Stimulated activated CD8-positive, alpha-beta memory T cell treated with anti-CD3 and anti-CD28 coated beads, Interleukin-15, amount 100 ng/mL, for 4 hours (primary cell): Measurements from ENCODE around the gene CCDC40.
A peak's percentile ranks its signal among the peaks of the same experiment; 100 is the strongest.
"Not testable (repeated sequence)": the region's sequence is repeated elsewhere in the genome, so short reads cannot be mapped to it uniquely, and the experiment has no call there.

Experiments
- DNase-seq, 2 donors: peaks; one replicate each; pipeline ENCODE4 v3.0.0-alpha.2; 2020; ENCODE audit warnings: low read depth in 2 of 2

Gene CCDC40

DNA sequence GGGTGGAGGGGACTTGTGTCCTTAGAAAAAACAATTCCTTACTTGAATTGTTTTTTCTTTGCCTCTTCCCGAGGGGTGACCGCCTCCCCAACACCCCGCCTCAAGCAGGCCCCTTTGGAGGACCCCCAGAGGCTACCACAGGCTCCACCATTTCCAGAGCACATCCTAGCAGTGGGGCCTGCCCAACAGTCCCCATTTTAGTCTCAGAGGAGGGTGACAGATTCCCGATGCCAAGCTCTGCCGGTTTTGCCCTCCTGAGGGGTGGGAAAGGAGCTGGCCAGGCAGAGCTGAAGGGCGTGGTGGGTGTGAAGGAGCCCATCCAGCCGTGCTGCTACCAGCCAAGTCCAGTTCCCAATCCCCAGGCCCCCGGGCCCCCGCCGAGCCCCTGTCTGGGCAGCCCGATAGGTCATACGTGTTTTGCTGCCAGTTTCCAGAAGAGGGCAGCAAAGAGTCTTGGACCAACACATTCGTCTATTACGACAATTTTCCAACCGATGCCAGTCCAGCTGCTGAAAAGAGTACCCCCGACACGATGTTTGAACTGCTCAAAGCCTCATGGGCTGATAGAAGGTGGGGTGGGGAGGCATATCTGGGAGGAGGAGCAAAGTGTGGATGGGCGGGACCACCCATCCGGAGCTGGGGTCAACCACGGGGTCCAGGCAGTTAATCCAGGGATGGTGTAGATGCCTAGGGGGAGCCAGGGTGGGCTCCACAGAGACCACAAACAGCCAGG lies 46.1 kb downstream of the CCDC40 start:
- peak in 1 of 2 donors; percentile 23 for DNase-seq

- DNase-seq = no peak
Measured at GRCh38 chr17:80083136-80083661, 46.8 kb downstream of the CCDC40 start.

- no peak for DNase-seq
Measured at GRCh38 chr17:80084773-80085172, 48.3 kb downstream of the CCDC40 start.

- no peak for DNase-seq
Measured at GRCh38 chr17:80086081-80086480, 49.6 kb downstream of the CCDC40 start.

- DNase-seq = no peak
Measured at GRCh38 chr17:80086616-80087015, 50.2 kb downstream of the CCDC40 start.

DNA sequence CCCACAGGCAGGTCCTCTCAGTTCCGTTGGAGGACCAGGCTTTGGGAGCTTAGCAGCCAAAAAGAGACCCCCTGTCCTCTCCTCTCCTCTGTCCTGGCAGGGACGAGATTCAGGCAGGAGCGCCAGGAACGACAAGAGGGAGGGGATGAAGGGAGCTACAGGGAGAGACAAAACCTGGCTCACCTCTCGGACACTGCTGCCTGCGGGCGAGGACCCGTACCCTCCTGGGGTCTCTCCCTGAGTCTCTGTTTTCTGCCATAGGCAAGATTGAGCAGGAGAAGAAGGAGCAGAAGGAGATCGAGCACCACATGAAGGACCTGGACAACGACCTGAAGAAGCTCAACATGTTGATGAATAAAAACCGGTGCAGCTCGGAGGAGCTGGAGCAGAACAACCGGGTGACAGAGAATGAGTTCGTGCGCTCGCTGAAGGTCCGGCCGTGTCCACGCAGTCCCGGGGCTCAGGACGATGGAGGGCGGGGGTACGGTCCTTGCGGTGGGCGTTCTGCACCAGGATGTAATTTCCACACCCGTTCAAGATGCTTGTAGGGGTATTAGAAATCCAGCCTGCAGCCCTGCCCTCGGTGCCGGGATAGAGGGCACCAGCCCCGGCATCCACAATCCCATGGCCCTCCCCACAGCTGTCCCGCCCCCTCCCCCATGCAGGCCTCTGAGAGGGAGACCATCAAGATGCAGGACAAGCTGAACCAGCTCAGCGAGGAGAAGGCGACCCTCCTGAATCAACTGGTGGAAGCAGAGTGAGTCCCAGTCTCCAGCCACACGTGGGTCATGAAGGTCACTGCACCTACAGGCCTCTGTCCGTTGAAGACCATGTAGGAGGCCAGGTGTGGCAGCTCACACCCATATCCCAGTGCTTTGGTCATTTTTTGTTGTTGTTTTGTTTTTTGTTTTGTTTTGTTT lies 51.2 kb downstream of the CCDC40 start:
- DNase-seq = no peak

- DNase-seq = no peak
Measured at GRCh38 chr17:80089762-80090161, 53.3 kb downstream of the CCDC40 start.

GRCh38 chr17:80090164-80090563 lies 53.7 kb downstream of the CCDC40 start:
- not testable (repeated sequence) for DNase-seq

DNA sequence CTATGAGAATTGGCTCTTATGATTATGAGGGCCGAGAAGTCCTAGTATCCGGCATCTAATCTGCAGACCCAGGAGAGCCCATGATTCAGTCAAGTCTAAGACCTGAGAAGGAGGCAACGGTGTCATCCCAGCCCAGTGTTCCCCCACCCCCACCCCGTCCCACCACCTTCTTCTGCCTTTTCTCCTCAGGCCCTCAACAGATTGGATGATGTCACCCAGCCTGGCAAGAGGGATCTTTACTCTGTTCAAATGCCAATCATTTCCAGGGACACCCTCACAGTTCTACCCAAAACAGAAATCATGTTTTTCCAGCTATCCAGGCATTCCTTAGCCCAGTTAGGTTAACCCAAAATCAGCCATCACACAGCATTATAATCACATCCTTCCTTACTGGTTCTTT lies 54.9 kb downstream of the CCDC40 start:
- no peak for DNase-seq

GRCh38 chr17:80092959-80093358 lies 56.5 kb downstream of the CCDC40 start:
- DNase-seq = no peak

DNA sequence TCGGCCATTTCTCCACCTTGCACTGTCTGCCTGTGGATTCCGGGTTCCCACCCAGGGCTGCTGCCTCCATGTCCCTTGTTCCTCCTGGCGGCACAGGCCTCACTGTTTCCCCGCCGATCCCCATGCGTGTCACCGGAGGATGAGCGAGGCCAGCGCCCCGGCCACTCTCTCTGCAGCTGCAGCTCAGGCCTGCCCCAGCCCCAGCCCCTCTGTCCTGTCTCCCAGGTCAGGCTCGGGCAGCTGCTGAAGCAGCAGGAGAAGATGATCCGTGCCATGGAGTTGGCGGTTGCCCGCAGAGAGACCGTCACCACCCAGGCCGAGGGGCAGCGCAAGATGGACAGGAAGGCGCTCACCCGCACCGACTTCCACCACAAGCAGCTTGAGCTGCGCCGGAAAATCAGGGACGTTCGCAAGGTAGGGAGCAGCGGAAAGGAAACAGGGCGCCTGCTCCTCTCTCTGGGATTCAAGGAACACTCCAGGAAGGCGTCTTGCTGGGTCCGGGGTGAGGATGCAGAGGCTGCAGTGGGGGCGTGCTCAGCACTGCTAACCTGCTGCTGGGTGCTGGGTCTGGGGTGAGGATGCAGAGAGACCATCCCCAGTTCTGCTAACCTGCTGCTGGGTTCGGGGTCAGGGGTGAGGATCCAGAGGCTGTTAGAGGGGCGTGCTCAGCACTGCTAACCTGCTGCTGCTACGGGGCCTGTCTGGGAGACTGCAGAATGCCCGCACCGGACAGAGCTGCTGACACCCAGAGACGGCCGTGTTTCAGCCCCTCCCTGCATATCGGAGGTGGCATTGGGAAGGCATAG lies 58.8 kb downstream of the CCDC40 start:
- DNase-seq = no peak

- DNase-seq = no peak
Measured at GRCh38 chr17:80095844-80096475, 59.5 kb downstream of the CCDC40 start.

DNA sequence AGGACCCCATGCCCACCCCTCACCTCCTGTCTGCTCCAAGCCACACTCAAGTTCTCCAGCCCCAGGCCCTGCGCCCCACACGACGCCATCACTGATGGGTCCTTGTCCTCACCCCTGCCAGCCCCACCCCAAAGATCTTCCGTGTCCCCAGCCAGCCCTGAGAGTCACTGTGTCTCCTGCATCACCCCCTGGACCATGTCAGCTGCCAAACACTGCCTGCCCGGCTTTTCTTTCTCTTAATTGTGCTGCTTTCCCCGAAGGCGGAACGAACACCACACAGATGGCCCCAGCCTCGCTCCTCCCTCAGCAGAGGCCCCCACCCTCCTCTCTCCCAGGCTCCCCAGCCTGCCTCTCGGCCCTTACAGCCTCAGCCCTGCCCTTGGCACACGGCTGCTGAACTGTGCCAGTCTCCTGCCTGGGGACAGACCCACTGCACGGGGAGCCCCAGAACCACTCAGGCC lies 60.1 kb downstream of the CCDC40 start:
- DNase-seq = no peak

- DNase-seq = no peak
Measured at GRCh38 chr17:80097127-80097621, 60.7 kb downstream of the CCDC40 start.

GRCh38 chr17:80097844-80098691 lies 61.6 kb downstream of the CCDC40 start:
- no peak for DNase-seq

GRCh38 chr17:80099291-80100034 lies 63.0 kb downstream of the CCDC40 start:
- no peak for DNase-seq

DNA sequence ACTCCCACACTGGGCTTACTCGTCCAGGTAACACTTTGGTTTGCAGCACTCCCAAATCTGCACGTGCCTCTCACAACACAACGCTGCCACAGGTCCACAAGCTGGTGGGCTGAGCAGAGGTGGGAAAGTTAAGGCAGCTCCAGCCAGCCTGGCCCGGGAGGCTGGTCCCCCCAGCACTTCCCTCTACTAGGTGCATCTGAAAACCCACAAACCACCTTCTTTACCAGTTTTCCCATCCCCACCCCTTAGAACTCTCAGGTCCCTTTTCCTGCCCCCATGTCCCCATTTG lies 63.5 kb downstream of the CCDC40 start:
- DNase-seq = no peak

DNA sequence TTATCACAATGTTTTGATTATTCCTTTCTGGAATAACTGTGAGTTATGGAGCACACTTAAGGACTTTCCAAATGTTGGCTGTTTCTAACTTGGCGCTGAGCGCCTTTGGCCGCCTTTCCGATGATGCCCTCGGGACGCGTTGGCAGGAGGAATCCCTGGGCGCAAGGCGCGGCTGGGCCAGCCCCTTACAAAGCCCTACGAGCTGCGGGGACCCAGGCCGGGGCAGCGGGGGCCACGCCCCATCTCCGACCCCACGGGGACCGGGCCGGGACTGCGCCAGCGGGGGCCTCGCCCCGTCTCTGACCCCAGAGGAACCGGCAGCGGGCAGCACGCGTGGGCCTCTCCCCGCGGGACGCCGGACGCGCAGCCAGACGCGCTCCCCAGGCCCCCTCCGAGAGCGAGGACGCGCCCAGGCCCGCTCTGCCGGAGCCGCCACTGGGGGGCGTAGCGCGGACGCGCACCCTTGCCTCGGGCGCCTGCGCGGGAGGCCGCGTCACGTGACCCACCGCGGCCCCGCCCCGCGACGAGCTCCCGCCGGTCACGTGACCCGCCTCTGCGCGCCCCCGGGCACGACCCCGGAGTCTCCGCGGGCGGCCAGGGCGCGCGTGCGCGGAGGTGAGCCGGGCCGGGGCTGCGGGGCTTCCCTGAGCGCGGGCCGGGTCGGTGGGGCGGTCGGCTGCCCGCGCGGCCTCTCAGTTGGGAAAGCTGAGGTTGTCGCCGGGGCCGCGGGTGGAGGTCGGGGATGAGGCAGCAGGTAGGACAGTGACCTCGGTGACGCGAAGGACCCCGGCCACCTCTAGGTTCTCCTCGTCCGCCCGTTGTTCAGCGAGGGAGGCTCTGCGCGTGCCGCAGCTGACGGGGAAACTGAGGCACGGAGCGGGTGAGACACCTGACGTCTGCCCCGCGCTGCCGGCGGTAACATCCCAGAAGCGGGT lies 64.8 kb downstream of the CCDC40 start, which contains the start of gene GAA:
TSS of gene GAA (plus strand) at position 571 of the 935 bp plus-strand sequence. CDS start 3,006 bp downstream, outside the sequence.
- DNase-seq = peak; percentile 68 to 83
